Common myeloid progenitor, CD34-positive (primary cell): ENCODE data around the gene GPR37.
A peak's percentile ranks its signal among the peaks of the same experiment; 100 is the strongest.

Experiments
- CTCF ChIA-PET: fragments of 350-600 bp; sonication (Branson Sonifier 250); formaldehyde crosslinking; loops from one replicate; lab custom pipeline; 2021; ENCODE audit warnings: antibody characterized with exemption; lab: Charles Lee
- POLR2A ChIA-PET: fragments of 350-600 bp; sonication (Branson Sonifier 250); formaldehyde crosslinking; loops from one replicate; lab custom pipeline; 2021; ENCODE audit warnings: antibody characterized with exemption; lab: Charles Lee
- DNase-seq, 3 donors: peaks; one replicate each; pipeline versions ENCODE4 v3.0.0 to v3.0.0-alpha.2; 2013
- H3K27ac ChIP-seq, 2 experiments: 1 replicate in 1 of 2; 2 replicates in 1 of 2; pipeline ENCODE4 v1.7.0; 2013; ENCODE audit warnings: inconsistent platforms in 2 of 2, low read length in 2 of 2, mild to moderate bottlenecking in 2 of 2, low read depth in 1 of 2, moderate library complexity in 1 of 2; ENCODE audit not compliant: severe bottlenecking in 2 of 2, insufficient read depth in 1 of 2, poor library complexity in 1 of 2
- H3K27me3 ChIP-seq, 5 experiments: replicated peaks in 2 of 5; 1 replicate in 3 of 5; 2 replicates in 2 of 5; pipeline versions ENCODE4 v1.6.1 to v1.7.0; 2013; ENCODE audit warnings: low read length in 4 of 5, mild to moderate bottlenecking in 2 of 5, moderate library complexity in 2 of 5, inconsistent platforms in 1 of 5; ENCODE audit not compliant: insufficient read depth in 5 of 5, control insufficient read depth in 4 of 5
- H3K36me3 ChIP-seq, 4 experiments: 1 replicate in 2 of 4; 2 replicates in 2 of 4; pipeline versions ENCODE4 v1.6.1 to v1.7.0; 2013; ENCODE audit warnings: low read length in 3 of 4, control low read depth in 1 of 4, mild to moderate bottlenecking in 1 of 4; ENCODE audit not compliant: control insufficient read depth in 4 of 4, insufficient read depth in 4 of 4
- H3K4me1 ChIP-seq, 4 experiments: 1 replicate in 3 of 4; 2 replicates in 1 of 4; pipeline versions ENCODE4 v1.6.1 to v1.7.1; 2013; ENCODE audit warnings: low read length in 3 of 4, mild to moderate bottlenecking in 3 of 4, control low read depth in 1 of 4, inconsistent platforms in 1 of 4, moderate library complexity in 1 of 4; ENCODE audit not compliant: control insufficient read depth in 4 of 4, insufficient read depth in 4 of 4; ENCODE audit errors: control extremely low read depth in 1 of 4
- H3K4me3 ChIP-seq, 7 experiments: 1 replicate in 4 of 7; 2 replicates in 3 of 7; pipeline versions ENCODE4 v1.5.1 to v1.7.0; 2013; ENCODE audit warnings: mild to moderate bottlenecking in 7 of 7, low read length in 6 of 7, moderate library complexity in 6 of 7, inconsistent platforms in 2 of 7, low read depth in 2 of 7, control low read depth in 1 of 7; ENCODE audit not compliant: insufficient read depth in 4 of 7, control insufficient read depth in 1 of 7; ENCODE audit errors: extremely low read depth in 1 of 7
- H3K9me3 ChIP-seq, 5 experiments: 1 replicate in 4 of 5; 2 replicates in 1 of 5; pipeline versions ENCODE4 v1.6.1 to v1.7.1; 2013; ENCODE audit warnings: low read length in 4 of 5, mild to moderate bottlenecking in 2 of 5, inconsistent platforms in 1 of 5, low read depth in 1 of 5, moderate library complexity in 1 of 5; ENCODE audit not compliant: control insufficient read depth in 4 of 5, insufficient read depth in 2 of 5; ENCODE audit errors: control extremely low read depth in 1 of 5
- WGBS: methylation state at CpG from one replicate; pipeline ENCODE4 v1.1.5; 2013; ENCODE audit not compliant: insufficient coverage; 5-methylcytosine and 5-hydroxymethylcytosine counted together

The GPR37 gene

GRCh38 chr7:124790645-124791044 is 25.1 kb upstream of the GPR37 start:
- no peaks in the 10 kb centered on the region for H3K9me3 ChIP-seq
- no peaks in the 10 kb centered on the region for H3K36me3 ChIP-seq
- peak in 1 of 3 donors; percentile 19 for DNase-seq
- ChIA-PET POLR2A (no interaction called here), CTCF (interaction anchor here (0.7 kb wide), 1 partner anchor 639 kb away, joined by 3 read pairs; no protein-coding TSS in a partner anchor)
- WGBS = 22% methylated on average over 4 of the region's 6 CpGs
- H3K27ac ChIP-seq = no peak overlapping the region
- H3K27me3 ChIP-seq = peaks cover 0 to 10% (median 3%) of the 10 kb centered on the region in 5 experiments
- no peaks in the 10 kb centered on the region for H3K4me1 ChIP-seq
- peak overlapping the region in 2 of 7 experiments; percentile 22 to 31 for H3K4me3 ChIP-seq

- CTCF ChIA-PET = no interaction called here
- no peaks in the 10 kb centered on the region for H3K9me3 ChIP-seq
- H3K27ac ChIP-seq = no peak overlapping the region
- WGBS = 100% methylated on average over 1 of the region's 6 CpGs
- H3K36me3 ChIP-seq = no peaks in the 10 kb centered on the region
- peaks cover 0 to 10% (median 2%) of the 10 kb centered on the region in 5 experiments for H3K27me3 ChIP-seq
- no peak for DNase-seq
- no peak overlapping the region for H3K4me3 ChIP-seq
- POLR2A ChIA-PET = no interaction called here
- H3K4me1 ChIP-seq = no peaks in the 10 kb centered on the region
Observed at GRCh38 chr7:124785994-124786393, 20.4 kb upstream of the GPR37 start.

GRCh38 chr7:124784879-124785818 is 19.6 kb upstream of the GPR37 start:
- no peaks in the 10 kb centered on the region for H3K4me1 ChIP-seq
- WGBS = 36% methylated on average over 5 of the region's 9 CpGs
- no peaks in the 10 kb centered on the region for H3K36me3 ChIP-seq
- no peaks in the 10 kb centered on the region for H3K9me3 ChIP-seq
- ChIA-PET CTCF (interaction anchor here (0.7 to 1.4 kb wide), 4 partner anchors 9 to 630 kb away, joined by 3 to 9 read pairs (median 4); no protein-coding TSS in a partner anchor), POLR2A (no interaction called here)
- H3K4me3 ChIP-seq = no peak overlapping the region
- H3K27ac ChIP-seq = no peak overlapping the region
- DNase-seq = peak; percentile 27 to 63 (median 57)
- H3K27me3 ChIP-seq = peaks cover 0 to 10% (median 2%) of the 10 kb centered on the region in 5 experiments

GRCh38 chr7:124783271-124783670 is 17.7 kb upstream of the GPR37 start:
- POLR2A ChIA-PET = no interaction called here
- Histone ChIP-seq H3K36me3 (no peaks in the 10 kb centered on the region), H3K27me3 (peaks cover 0 to 6% (median 2%) of the 10 kb centered on the region in 5 experiments), H3K4me1 (no peaks in the 10 kb centered on the region), H3K9me3 (no peaks in the 10 kb centered on the region), H3K27ac (no peak overlapping the region), H3K4me3 (no peak overlapping the region)
- 82% methylated on average over 4 of the region's 5 CpGs for WGBS
- CTCF ChIA-PET = interaction anchor here (0.7 kb wide), 1 partner anchor 675 kb away, joined by 3 read pairs; no protein-coding TSS in a partner anchor
- DNase-seq = no peak

- Histone ChIP-seq H3K9me3 (no peaks in the 10 kb centered on the region), H3K4me3 (no peak overlapping the region), H3K4me1 (no peaks in the 10 kb centered on the region), H3K36me3 (no peaks in the 10 kb centered on the region), H3K27me3 (peaks cover 0 to 5% (median 2%) of the 10 kb centered on the region in 5 experiments), H3K27ac (no peak overlapping the region)
- DNase-seq = no peak
- POLR2A ChIA-PET = no interaction called here
- CTCF ChIA-PET = interaction anchor here (0.7 kb wide), 1 partner anchor 674 kb away, joined by 3 read pairs; no protein-coding TSS in a partner anchor
- WGBS = 92% methylated on average over 4 of the region's 12 CpGs
Observed at GRCh38 chr7:124781907-124782734, 16.5 kb upstream of the GPR37 start.

GRCh38 chr7:124781418-124781817 is 15.8 kb upstream of the GPR37 start:
- H3K27me3 ChIP-seq = peaks cover 0 to 3% (median 2%) of the 10 kb centered on the region in 5 experiments
- no peak overlapping the region for H3K4me3 ChIP-seq
- no peaks in the 10 kb centered on the region for H3K36me3 ChIP-seq
- H3K4me1 ChIP-seq = no peaks in the 10 kb centered on the region
- no peak for DNase-seq
- no peaks in the 10 kb centered on the region for H3K9me3 ChIP-seq
- no peak overlapping the region for H3K27ac ChIP-seq
- 90% methylated on average over 2 of the region's 2 CpGs for WGBS
- POLR2A ChIA-PET = no interaction called here
- CTCF ChIA-PET = no interaction called here
